ENCODE measurements around the gene RTL5. TPM values are rescaled to one million over a fixed set of nuclear protein-coding genes. Genes with fewer than 3 reads are reported as not detected.

RTL5 gene
- total RNA-seq, 4 donors from 2014 or later: 3.6 to 6.6 (median 5.9) TPM

DNA sequence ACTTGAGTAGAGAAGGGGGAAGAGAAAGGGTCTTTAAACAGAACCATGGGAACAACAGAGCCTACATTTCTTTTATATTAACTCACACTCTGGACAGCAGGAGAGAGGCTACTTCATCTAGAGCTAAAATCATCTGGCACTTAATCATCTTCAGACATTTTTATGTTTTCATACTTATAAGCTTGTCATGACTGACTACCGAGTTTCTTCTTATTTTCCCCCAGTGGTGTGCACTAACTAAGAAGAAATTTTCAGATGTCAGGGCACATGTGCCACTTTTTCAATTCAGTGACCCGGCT, 11.8 kb upstream of the RTL5 start:
- Histone ChIP-seq H3K27ac (no peak overlapping the region), H3K9me3 (no peaks in the 10 kb centered on the region), H3K36me3 (no peaks in the 10 kb centered on the region), H3K4me1 (peaks cover 0 to 6% of the 10 kb centered on the region in 2 donors), H3K4me3 (replicated peaks in 1 of 3) (no peak overlapping the region), H3K27me3 (no peaks in the 10 kb centered on the region)
- no peak for TF ChIP-seq POLR2A (IDR thresholded peaks at IDR 0.05)
- TF ChIP-seq, protein P1, sequence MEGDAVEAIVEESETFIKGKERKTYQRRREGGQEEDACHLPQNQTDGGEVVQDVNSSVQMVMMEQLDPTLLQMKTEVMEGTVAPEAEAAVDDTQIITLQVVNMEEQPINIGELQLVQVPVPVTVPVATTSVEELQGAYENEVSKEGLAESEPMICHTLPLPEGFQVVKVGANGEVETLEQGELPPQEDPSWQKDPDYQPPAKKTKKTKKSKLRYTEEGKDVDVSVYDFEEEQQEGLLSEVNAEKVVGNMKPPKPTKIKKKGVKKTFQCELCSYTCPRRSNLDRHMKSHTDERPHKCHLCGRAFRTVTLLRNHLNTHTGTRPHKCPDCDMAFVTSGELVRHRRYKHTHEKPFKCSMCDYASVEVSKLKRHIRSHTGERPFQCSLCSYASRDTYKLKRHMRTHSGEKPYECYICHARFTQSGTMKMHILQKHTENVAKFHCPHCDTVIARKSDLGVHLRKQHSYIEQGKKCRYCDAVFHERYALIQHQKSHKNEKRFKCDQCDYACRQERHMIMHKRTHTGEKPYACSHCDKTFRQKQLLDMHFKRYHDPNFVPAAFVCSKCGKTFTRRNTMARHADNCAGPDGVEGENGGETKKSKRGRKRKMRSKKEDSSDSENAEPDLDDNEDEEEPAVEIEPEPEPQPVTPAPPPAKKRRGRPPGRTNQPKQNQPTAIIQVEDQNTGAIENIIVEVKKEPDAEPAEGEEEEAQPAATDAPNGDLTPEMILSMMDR (IDR thresholded peaks at IDR 0.05): no peak
- DNase-seq: no peak
- intact Hi-C loops (cut with DNase I): no loop called here
- WGBS, 2 donors: 82 to 87% methylated on average over 2 of the region's 2 CpGs

GRCh38 chrX:72142794-72143608, 11.3 kb upstream of the RTL5 start:
- H3K4me3 ChIP-seq (replicated peaks in 1 of 3): no peak overlapping the region
- 81 to 92% methylated on average over 10 of the region's 11 CpGs for WGBS, 2 donors
- peaks cover 0 to 6% of the 10 kb centered on the region in 2 donors for H3K4me1 ChIP-seq
- no peaks in the 10 kb centered on the region for H3K36me3 ChIP-seq
- no peaks in the 10 kb centered on the region for H3K27me3 ChIP-seq
- no peaks in the 10 kb centered on the region for H3K9me3 ChIP-seq
- H3K27ac ChIP-seq: no peak overlapping the region
- TF ChIP-seq POLR2A (IDR thresholded peaks at IDR 0.05): no peak
- TF ChIP-seq, protein P1 (IDR thresholded peaks at IDR 0.05): no peak
- no peak for DNase-seq
- intact Hi-C loops (cut with DNase I): no loop called here

DNA sequence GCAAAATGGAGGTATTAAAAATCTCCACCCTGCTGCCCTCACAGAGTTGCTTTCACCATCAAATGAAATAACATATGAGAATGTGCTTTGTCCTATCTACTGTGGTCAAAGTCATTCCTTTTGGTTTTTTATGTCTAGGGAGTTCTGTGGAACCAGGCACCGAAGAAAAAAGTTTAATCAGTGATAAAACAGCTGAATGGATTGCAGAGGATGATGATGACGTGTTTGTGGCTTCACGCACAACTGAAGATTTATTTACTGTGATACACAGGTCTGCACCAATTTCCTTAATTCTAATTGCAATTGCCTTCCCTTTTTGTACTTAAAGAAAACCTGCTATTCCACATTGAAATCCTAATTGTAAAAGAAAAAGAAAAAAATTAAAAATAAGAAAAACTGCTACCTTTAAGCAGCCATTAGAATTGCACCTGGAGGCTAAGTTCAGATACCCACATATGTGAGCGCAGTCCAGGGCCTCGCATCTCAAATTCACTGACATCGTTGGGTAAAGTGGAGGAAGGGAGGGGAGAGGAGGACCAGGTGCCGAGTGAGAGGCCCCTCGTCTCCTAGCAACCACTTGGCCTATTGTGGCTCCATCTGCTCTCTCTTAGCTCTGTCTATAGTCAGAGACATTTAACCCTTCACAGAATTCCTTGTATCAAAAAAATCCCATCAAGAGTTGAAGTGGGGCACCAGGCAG, 10.5 kb upstream of the RTL5 start:
- Histone ChIP-seq H3K27me3 (no peaks in the 10 kb centered on the region), H3K9me3 (no peaks in the 10 kb centered on the region), H3K27ac (no peak overlapping the region), H3K4me3 (replicated peaks in 1 of 3) (no peak overlapping the region), H3K36me3 (no peaks in the 10 kb centered on the region), H3K4me1 (peaks cover 0 to 6% of the 10 kb centered on the region in 2 donors)
- WGBS, 2 donors: 72 to 77% methylated on average over 8 of the region's 8 CpGs
- intact Hi-C loops (cut with DNase I): no loop called here
- TF ChIP-seq, protein P1 (IDR thresholded peaks at IDR 0.05): no peak
- TF ChIP-seq POLR2A (IDR thresholded peaks at IDR 0.05): no peak
- DNase-seq: no peak

DNA sequence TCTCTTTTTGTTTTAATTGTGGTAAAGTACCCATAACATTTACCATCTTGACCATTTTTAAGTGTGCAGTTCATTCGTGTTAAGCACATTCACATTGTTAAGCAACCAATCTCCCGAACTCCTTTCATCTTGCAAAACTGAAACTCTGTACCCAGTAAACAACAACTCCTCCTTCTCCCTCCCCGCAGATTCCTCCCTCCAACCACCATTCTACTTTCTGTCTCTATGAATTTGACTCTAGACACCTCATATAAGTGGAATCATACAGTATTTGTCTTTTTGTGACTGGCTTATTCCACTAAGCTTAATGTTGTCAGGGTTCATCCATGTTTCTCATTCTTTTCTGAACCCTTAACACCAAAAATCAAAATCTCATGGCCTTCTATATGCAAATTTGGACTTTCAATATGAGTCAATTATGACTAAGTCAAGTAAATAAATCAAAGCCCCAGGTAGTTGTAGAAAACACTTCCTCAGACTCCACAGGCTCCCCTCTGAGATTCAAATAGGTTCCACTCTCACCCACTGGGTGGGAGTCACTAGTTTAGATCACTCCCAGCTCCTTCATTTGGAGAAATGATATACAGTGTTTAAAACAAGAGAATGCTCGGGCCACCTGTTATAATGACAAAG, 9.8 kb upstream of the RTL5 start:
- no peak for DNase-seq
- Histone ChIP-seq H3K27me3 (no peaks in the 10 kb centered on the region), H3K27ac (no peak overlapping the region), H3K4me1 (peaks cover 0 to 6% of the 10 kb centered on the region in 2 donors), H3K36me3 (no peaks in the 10 kb centered on the region), H3K4me3 (replicated peaks in 1 of 3) (no peak overlapping the region), H3K9me3 (no peaks in the 10 kb centered on the region)
- 87 to 90% methylated on average over 4 of the region's 4 CpGs for WGBS, 2 donors
- no peak for TF ChIP-seq POLR2A (IDR thresholded peaks at IDR 0.05)
- TF ChIP-seq, protein P1 (IDR thresholded peaks at IDR 0.05): no peak
- intact Hi-C loops (cut with DNase I): no loop called here

DNA sequence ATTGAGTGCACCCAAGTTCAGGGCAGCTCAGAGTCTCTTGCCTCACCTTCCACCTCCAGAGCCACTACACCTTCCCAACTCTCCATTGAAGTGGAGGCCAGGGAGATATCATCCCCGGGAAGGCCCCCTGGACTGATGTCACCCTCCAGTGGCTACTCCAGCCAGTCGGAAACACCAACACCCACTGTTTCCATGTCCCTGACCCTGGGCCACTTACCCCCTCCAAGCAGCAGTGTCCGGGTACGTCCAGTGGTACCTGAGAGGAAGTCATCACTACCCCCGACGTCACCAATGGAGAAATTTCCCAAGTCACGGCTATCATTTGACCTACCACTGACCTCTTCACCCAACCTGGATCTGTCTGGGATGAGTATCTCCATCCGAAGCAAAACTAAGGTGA, 7.8 kb upstream of the RTL5 start:
- TF ChIP-seq POLR2A (IDR thresholded peaks at IDR 0.05): no peak
- TF ChIP-seq, protein P1 (IDR thresholded peaks at IDR 0.05): no peak
- DNase-seq: no peak
- intact Hi-C loops (cut with DNase I): no loop called here
- H3K27ac ChIP-seq: no peak overlapping the region
- no peaks in the 10 kb centered on the region for H3K27me3 ChIP-seq
- H3K4me3 ChIP-seq (replicated peaks in 1 of 3): no peak overlapping the region
- WGBS, 2 donors: 93% methylated on average over 3 of the region's 8 CpGs; no CpG with 5 or more reads in 1 of the 2 donors
- H3K9me3 ChIP-seq: no peaks in the 10 kb centered on the region
- H3K36me3 ChIP-seq: no peaks in the 10 kb centered on the region
- H3K4me1 ChIP-seq: peaks cover 0 to under 1% of the 10 kb centered on the region in 2 donors

Measured in thyroid gland (tissue), 4 donors.